GM12878 (cell line): Measurements from ENCODE around the gene WNT16. TPM values are rescaled to one million over a fixed set of nuclear protein-coding genes. Genes with fewer than 3 reads are reported as not detected.

Source experiments
- ATAC-seq: fragments of 200-7000 bp; cut with Tn5 transposase; 3 replicates; pipeline ENCODE4 v1.9.1; 2020; ENCODE audit warnings: mild to moderate bottlenecking, moderate library complexity
- BruUV-seq: library from RNA; stranded (reverse); fragments of 400-500 nt; replicated peaks from 2 replicates; lab custom pipeline; 2021; lab: Mats Ljungman, UMichigan
- CTCF ChIA-PET: fragments of 300-600 bp; sonication (Branson Sonifier 250); formaldehyde crosslinking; extraction: SDS; loops from one replicate; lab custom pipeline; 2021; ENCODE audit warnings: inconsistent platforms; lab: Yijun Ruan, JAX
- POLR2A ChIA-PET: fragments of 350-600 bp; formaldehyde crosslinking; extraction: SDS; loops from one replicate; lab custom pipeline; 2021; ENCODE audit warnings: inconsistent platforms; lab: Charles Lee
- RAD21 ChIA-PET: fragments of 300-600 bp; sonication (Branson Sonifier 250); formaldehyde crosslinking; loops from one replicate; lab custom pipeline; 2023; ENCODE audit warnings: antibody characterized with exemption; ENCODE audit not compliant: unreplicated experiment; lab: Charles Lee
- SMC1A ChIA-PET: fragments of 300-600 bp; sonication (Branson Sonifier 250); formaldehyde crosslinking; loops from one replicate; lab custom pipeline; 2023; ENCODE audit not compliant: unreplicated experiment, uncharacterized antibody; lab: Charles Lee
- DNase-seq: peaks from one replicate; pipeline ENCODE4 v3.0.0-alpha.2; 2011; ENCODE audit warnings: low read depth, low spot score
- FAIRE-seq: peaks from 3 replicates; lab custom pipeline; 2011; peaks lifted over from hg19 to GRCh38; lab: Jason Lieb, UNC
- H2AFZ ChIP-seq: 2 replicates; pipeline ENCODE4 v1.6.0; 2011; ENCODE audit warnings: low read depth, low read length, control low read depth; ENCODE audit not compliant: control insufficient read depth
- H3K27ac ChIP-seq: 2 replicates; pipeline ENCODE4 v1.5.1; 2011; ENCODE audit warnings: control low read depth; ENCODE audit not compliant: control insufficient read depth, insufficient read depth
- H3K27me3 ChIP-seq, 2 experiments: replicated peaks in 1 of 2; 2 replicates each; pipeline versions ENCODE4 v1.6.0 to v1.6.1; 2011; ENCODE audit warnings: low read length in 1 of 2; ENCODE audit not compliant: control insufficient read depth in 2 of 2, insufficient read depth in 2 of 2
- H3K36me3 ChIP-seq, 2 experiments: 2 replicates each; pipeline ENCODE4 v1.5.1; 2011; ENCODE audit warnings: low read length in 1 of 2; ENCODE audit not compliant: control insufficient read depth in 2 of 2, insufficient read depth in 2 of 2
- H3K4me1 ChIP-seq: 2 replicates; pipeline ENCODE4 v1.6.1; 2011; ENCODE audit warnings: mild to moderate bottlenecking, low read length, moderate library complexity, mixed read lengths; ENCODE audit not compliant: control insufficient read depth, insufficient read depth
- H3K4me2 ChIP-seq: 2 replicates; pipeline ENCODE4 v1.6.0; 2011; ENCODE audit warnings: control low read depth; ENCODE audit not compliant: control insufficient read depth, insufficient read depth
- H3K4me3 ChIP-seq: fragments of 200-600 bp; sonication (generic); 2 replicates; pipeline ENCODE4 v1.5.1; 2016
- H3K79me2 ChIP-seq: 2 replicates; pipeline ENCODE4 v1.6.0; 2011; ENCODE audit warnings: low read length; ENCODE audit not compliant: control insufficient read depth, insufficient read depth
- H3K9ac ChIP-seq: 2 replicates; pipeline ENCODE4 v1.8.0; 2011; ENCODE audit warnings: low read length, control low read depth, mixed read lengths; ENCODE audit not compliant: control insufficient read depth, insufficient read depth
- H3K9me3 ChIP-seq: replicated peaks from 3 replicates; pipeline ENCODE4 v1.5.1; 2011; ENCODE audit warnings: mild to moderate bottlenecking, low read length; ENCODE audit not compliant: control insufficient read depth, insufficient read depth
- H4K20me1 ChIP-seq: 2 replicates; pipeline ENCODE4 v1.6.0; 2011; ENCODE audit not compliant: control insufficient read depth, insufficient read depth
- CTCF ChIP-seq, 3 experiments: IDR thresholded peaks in 2 of 3; conservative IDR thresholded peaks in 1 of 3; 2 replicates each; pipeline ENCODE4 v1.5.1; 2011; ENCODE audit warnings: low read depth in 3 of 3, low read length in 3 of 3, mild to moderate bottlenecking in 3 of 3, control low read depth in 2 of 3, moderate library complexity in 2 of 3, inconsistent platforms in 1 of 3, mixed read lengths in 1 of 3; ENCODE audit not compliant: control insufficient read depth in 2 of 3, insufficient read depth in 1 of 3; ENCODE audit errors: extremely low read depth in 1 of 3
- MTA2 ChIP-seq: fragments of 450-650 bp; IDR thresholded peaks from 2 replicates; pipeline ENCODE4 v1.6.1; 2016; ENCODE audit warnings: low read depth, mild to moderate bottlenecking, moderate library complexity
- RAD21 ChIP-seq: IDR thresholded peaks from 2 replicates; pipeline ENCODE4 v1.6.1; 2011; ENCODE audit warnings: mild to moderate bottlenecking, low read depth, low read length, moderate library complexity; ENCODE audit not compliant: insufficient read depth
- RELA ChIP-seq: fragments of 450-650 bp; IDR thresholded peaks from 2 replicates; pipeline ENCODE4 v1.8.0; 2014; ENCODE audit warnings: borderline replicate concordance; ENCODE audit not compliant: partially characterized antibody
- RUNX3 ChIP-seq: IDR thresholded peaks from 2 replicates; pipeline ENCODE4 v1.6.1; 2012; ENCODE audit warnings: low read length, inconsistent platforms
- WGBS: methylation state at CpG from one replicate; pipeline ENCODE4 v1.1.6; 2016; ENCODE audit warnings: low lambda C conversion rate; ENCODE audit not compliant: insufficient replicate concordance, insufficient coverage; ENCODE audit errors: missing lambda C conversion rate; 5-methylcytosine and 5-hydroxymethylcytosine counted together
- in situ Hi-C: fragments of 300-500 bp; cut with MboI; formaldehyde crosslinking; loops from 9 replicates; pipeline ENCODE4 v1.14.3; 2018; ENCODE audit warnings: mixed read lengths
- intact Hi-C: fragments of 100-400 bp; cut with micrococcal nuclease; formaldehyde crosslinking; loops from one replicate; pipeline ENCODE4 v1.14.2; 2022; ENCODE audit not compliant: unreplicated experiment
- polyA plus RNA-seq, 11 experiments: library from polyadenylated mRNA; depleted of rRNA in 4 of 11; unstranded in 6 of 11; stranded (reverse) in 5 of 11; fragments of >200 nt; fragmentation: Nextera tagmentation in 4 of 11; fragmentation: Illumina TruSeq in 1 of 11; extraction: Ambion mirVana in 4 of 11; extraction: Trizol in 1 of 11; gene quantifications; 1 replicate in 1 of 11; 2 replicates in 10 of 11; pipeline versions ENCODE4 v1.2.1 to v1.2.3, GENCODE V29; 2011 to 2016; ENCODE audit warnings: inconsistent platforms in 2 of 11, missing spikeins in 2 of 11, low read depth in 1 of 11
- total RNA-seq, 4 experiments: library from RNA; depleted of rRNA in 3 of 4; stranded (reverse); fragments of >200 nt in 3 of 4; fragmentation: Illumina TruSeq in 1 of 4; extraction: Trizol in 1 of 4; gene quantifications; 2 replicates each; pipeline versions ENCODE4 v1.2.1 to v1.2.3, GENCODE V29; 2013 to 2021

The WNT16 gene
- total and polyA plus RNA-seq, 10 of the 15 experiments (the other 5 are each of a cell fraction or from before 2014, with no cell fraction given) = 0.05 to 0.11 (median 0.06) TPM; not detected in 5

DNA sequence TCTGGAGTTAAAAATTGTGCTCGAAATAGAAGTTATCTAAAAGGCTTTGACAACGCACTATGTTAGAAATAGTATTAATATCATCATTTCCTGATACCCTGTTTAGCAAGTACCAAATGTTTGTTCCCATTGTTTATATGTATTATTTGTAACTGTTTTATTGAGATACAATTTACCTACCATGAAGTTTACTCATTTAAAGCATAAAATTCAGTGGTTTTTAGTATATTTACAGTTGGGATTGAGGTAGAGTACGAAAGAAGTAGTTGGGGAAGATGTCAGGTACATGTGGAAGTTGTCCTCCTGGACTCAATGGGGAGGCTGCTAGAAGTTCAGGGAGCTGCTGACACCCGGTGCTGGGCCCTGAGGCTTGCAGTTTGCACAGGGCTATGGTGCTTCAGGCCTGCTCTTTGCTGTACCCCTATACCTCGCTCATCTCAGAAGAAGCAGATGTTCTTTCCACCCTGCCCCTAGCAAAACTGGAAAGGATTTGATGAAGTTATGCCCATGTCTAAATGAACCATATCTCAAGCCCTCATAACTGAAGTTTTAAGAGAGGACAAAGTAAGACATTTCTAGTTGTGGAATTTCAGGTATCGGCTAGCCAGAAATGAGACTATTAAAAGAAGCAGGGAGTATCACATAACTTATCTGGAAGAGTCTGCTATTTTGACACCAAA lies 25.2 kb upstream of the WNT16 start:
- H3K79me2 ChIP-seq = no peaks in the 10 kb centered on the region
- H3K27ac ChIP-seq = no peak overlapping the region
- no TSS peak for BruUV-seq
- ATAC-seq (no peak), FAIRE-seq (no peak), DNase-seq (no peak)
- no peak overlapping the region for H3K4me2 ChIP-seq
- ChIA-PET SMC1A (interaction anchor here (2.3 kb wide), 1 partner anchor 24 kb away, joined by 12 read pairs; no protein-coding TSS in a partner anchor), POLR2A (interaction anchor here (1.3 kb wide), 1 partner anchor 9 kb away, joined by 3 read pairs; no protein-coding TSS in a partner anchor), RAD21 (no interaction called here), CTCF (interaction anchor here (1.3 to 1.6 kb wide), 2 partner anchors 24 to 30 kb away, joined by 3 to 4 read pairs; no protein-coding TSS in a partner anchor)
- no peak overlapping the region for H3K9ac ChIP-seq
- H3K4me3 ChIP-seq = no peak overlapping the region
- in situ Hi-C loops = no loop called here
- WGBS = 62% methylated on average over 6 of the region's 6 CpGs
- no peak overlapping the region for H2AFZ ChIP-seq
- peaks cover 31% of the 10 kb centered on the region for H3K4me1 ChIP-seq
- intact Hi-C loops = loop anchor here (2.0 to 10.0 kb wide), 2 partner anchors 25 to 231 kb away; no protein-coding TSS in a partner anchor
- TF ChIP-seq RAD21 (peak; percentile 34; the same call in 1 of the 2 replicates), CTCF (IDR thresholded peaks at IDR 0.05 in 2 of 3, conservative IDR thresholded peaks at IDR 0.05 in 1 of 3; ENCODE audit: control insufficient read depth in 2 of 3, extremely low read depth in 1 of 3, insufficient read depth in 1 of 3, low read depth in 3 of 3, low read length in 3 of 3) (0 out of 6 replicates have a peak, but pooled peaks of 1 of the 3 experiments have one; percentile 2), MTA2 (no peak), RUNX3 (no peak), RELA (no peak)
- H3K36me3 ChIP-seq = no peaks in the 10 kb centered on the region
- no peaks in the 10 kb centered on the region for H4K20me1 ChIP-seq
- no peaks in the 10 kb centered on the region for H3K27me3 ChIP-seq
- no peaks in the 10 kb centered on the region for H3K9me3 ChIP-seq
